ENCODE results near the gene TOMM40L. TPM values are rescaled to one million over a fixed set of nuclear protein-coding genes. Genes with fewer than 3 reads are reported as not detected.

TOMM40L gene
- total and polyA plus RNA-seq, 2 experiments from 2014 or later, result 12.5 to 13.6 TPM

GRCh38 chr1:161258439-161259344, 32.8 kb downstream of the TOMM40L start, which contains the start of gene PCP4L1:
Gene PCP4L1, plus strand, starts transcription at chr1:161258745. Its CDS starts 230 bp downstream, at chr1:161258975.
- H3K36me3 ChIP-seq, result no peaks in the 10 kb centered on the region
- no peaks in the 10 kb centered on the region for H3K9me3 ChIP-seq (ENCODE audit: low read depth)
- H3K4me3 ChIP-seq, result peak within 1 kb of the TSS; percentile 39
- no peaks in the 10 kb centered on the region for H3K4me1 ChIP-seq (ENCODE audit: low read depth)
- peaks cover 43% of the 10 kb centered on the region for H3K27me3 ChIP-seq
- H3K27ac ChIP-seq, result no peak within 1 kb of the TSS
- DNase-seq (ENCODE audit: low read depth in 1 of 2, low spot score in 1 of 2), result peak; percentile 71 to 73
- no peak for TF ChIP-seq CTCF (IDR thresholded peaks at IDR 0.05; ENCODE audit: low read depth, low read length)

GRCh38 chr1:161259345-161259702, 33.5 kb downstream of the TOMM40L start:
- Histone ChIP-seq H3K27ac (no peak overlapping the region), H3K36me3 (no peaks in the 10 kb centered on the region), H3K9me3 (ENCODE audit: low read depth) (no peaks in the 10 kb centered on the region), H3K4me1 (ENCODE audit: low read depth) (no peaks in the 10 kb centered on the region), H3K27me3 (peaks cover 43% of the 10 kb centered on the region), H3K4me3 (no peak overlapping the region)
- TF ChIP-seq CTCF (IDR thresholded peaks at IDR 0.05; ENCODE audit: low read depth, low read length), result no peak
- DNase-seq (ENCODE audit: low read depth in 1 of 2, low spot score in 1 of 2), result no peak

GRCh38 chr1:161259765-161260164, 33.9 kb downstream of the TOMM40L start:
- no peak for DNase-seq (ENCODE audit: low read depth in 1 of 2, low spot score in 1 of 2)
- no peak for TF ChIP-seq CTCF (IDR thresholded peaks at IDR 0.05; ENCODE audit: low read depth, low read length)
- no peak overlapping the region for H3K4me3 ChIP-seq
- peaks cover 43% of the 10 kb centered on the region for H3K27me3 ChIP-seq
- no peaks in the 10 kb centered on the region for H3K36me3 ChIP-seq
- H3K4me1 ChIP-seq (ENCODE audit: low read depth), result no peaks in the 10 kb centered on the region
- H3K9me3 ChIP-seq (ENCODE audit: low read depth), result no peaks in the 10 kb centered on the region
- H3K27ac ChIP-seq, result no peak overlapping the region

- no peak for DNase-seq (ENCODE audit: low read depth in 1 of 2, low spot score in 1 of 2)
- no peak for TF ChIP-seq CTCF (IDR thresholded peaks at IDR 0.05; ENCODE audit: low read depth, low read length)
Measured at GRCh38 chr1:161260376-161261260, 34.8 kb downstream of the TOMM40L start.

More at GRCh38 chr1:161260376-161261260, 34.8 kb downstream of the TOMM40L start:
- Histone ChIP-seq H3K9me3 (ENCODE audit: low read depth) (no peaks in the 10 kb centered on the region), H3K4me3 (no peak overlapping the region), H3K36me3 (no peaks in the 10 kb centered on the region), H3K27me3 (peaks cover 43% of the 10 kb centered on the region), H3K27ac (no peak overlapping the region), H3K4me1 (ENCODE audit: low read depth) (no peaks in the 10 kb centered on the region)
